Measurements from ENCODE around the gene ZSCAN9. TPM values are rescaled to one million over a fixed set of nuclear protein-coding genes. Genes with fewer than 3 reads are reported as not detected.

Gene ZSCAN9
- total and polyA plus RNA-seq, 2 of the 13 experiments (the other 11 are each of a cell fraction or from before 2014, with no cell fraction given), result 14.6 to 17.8 TPM

- TF ChIP-seq, protein P1, sequence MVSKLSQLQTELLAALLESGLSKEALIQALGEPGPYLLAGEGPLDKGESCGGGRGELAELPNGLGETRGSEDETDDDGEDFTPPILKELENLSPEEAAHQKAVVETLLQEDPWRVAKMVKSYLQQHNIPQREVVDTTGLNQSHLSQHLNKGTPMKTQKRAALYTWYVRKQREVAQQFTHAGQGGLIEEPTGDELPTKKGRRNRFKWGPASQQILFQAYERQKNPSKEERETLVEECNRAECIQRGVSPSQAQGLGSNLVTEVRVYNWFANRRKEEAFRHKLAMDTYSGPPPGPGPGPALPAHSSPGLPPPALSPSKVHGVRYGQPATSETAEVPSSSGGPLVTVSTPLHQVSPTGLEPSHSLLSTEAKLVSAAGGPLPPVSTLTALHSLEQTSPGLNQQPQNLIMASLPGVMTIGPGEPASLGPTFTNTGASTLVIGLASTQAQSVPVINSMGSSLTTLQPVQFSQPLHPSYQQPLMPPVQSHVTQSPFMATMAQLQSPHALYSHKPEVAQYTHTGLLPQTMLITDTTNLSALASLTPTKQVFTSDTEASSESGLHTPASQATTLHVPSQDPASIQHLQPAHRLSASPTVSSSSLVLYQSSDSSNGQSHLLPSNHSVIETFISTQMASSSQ (IDR thresholded peaks at IDR 0.05; ENCODE audit: low read depth), result no peak
- TF ChIP-seq, protein P1 (CRISPR knock-in tag; IDR thresholded peaks at IDR 0.05; ENCODE audit: borderline replicate concordance), result peak; percentile 35; the same call in 1 of the 2 replicates
- TF ChIP-seq ZNF781 (CRISPR knock-in tag; IDR thresholded peaks at IDR 0.05; ENCODE audit: borderline replicate concordance, not compliant biosample characterization) (peak; percentile 92), FOXC1 (CRISPR knock-in tag; IDR thresholded peaks at IDR 0.05; ENCODE audit: borderline replicate concordance) (peak; percentile 72; the same call in 1 of the 2 replicates), CHD2 (IDR thresholded peaks at IDR 0.05; ENCODE audit: low read depth, low read length) (no peak), ZNF263 (CRISPR knock-in tag; IDR thresholded peaks at IDR 0.05) (peak; percentile 66; the same call in 1 of the 2 replicates), ZBTB7A (CRISPR knock-in tag; IDR thresholded peaks at IDR 0.05) (no peak), RBM22 (optimal IDR thresholded peaks at IDR 0.05; ENCODE audit: low read length) (no peak), ZNF567 (CRISPR knock-in tag; IDR thresholded peaks at IDR 0.05; ENCODE audit: borderline replicate concordance) (no peak), CENPX (CRISPR knock-in tag; IDR thresholded peaks at IDR 0.05) (no peak), PHF20 (CRISPR knock-in tag; IDR thresholded peaks at IDR 0.05) (peak; percentile 90), ZNF430 (CRISPR knock-in tag; IDR thresholded peaks at IDR 0.05) (peak; percentile 79; the same call in 1 of the 2 replicates), ZNF10 (CRISPR knock-in tag; IDR thresholded peaks at IDR 0.05; ENCODE audit: borderline replicate concordance, low read depth) (no peak), ZNF33A (CRISPR knock-in tag; IDR thresholded peaks at IDR 0.05; ENCODE audit: borderline replicate concordance) (peak; percentile 72; the same call in 1 of the 2 replicates), MAFG (CRISPR knock-in tag; IDR thresholded peaks at IDR 0.05) (no peak), ZNF749 (CRISPR knock-in tag; IDR thresholded peaks at IDR 0.05; ENCODE audit: borderline replicate concordance) (no peak), ZBTB20 (CRISPR knock-in tag; IDR thresholded peaks at IDR 0.05; ENCODE audit: borderline replicate concordance, low read depth) (0 out of 2 replicates have a peak, but pooled peaks have one; percentile 22), PRDM15 (CRISPR knock-in tag; IDR thresholded peaks at IDR 0.05) (no peak), CHD4 (IDR thresholded peaks at IDR 0.05; ENCODE audit: borderline replicate concordance, low read length) (no peak)
- TF ChIP-seq, protein P2, sequence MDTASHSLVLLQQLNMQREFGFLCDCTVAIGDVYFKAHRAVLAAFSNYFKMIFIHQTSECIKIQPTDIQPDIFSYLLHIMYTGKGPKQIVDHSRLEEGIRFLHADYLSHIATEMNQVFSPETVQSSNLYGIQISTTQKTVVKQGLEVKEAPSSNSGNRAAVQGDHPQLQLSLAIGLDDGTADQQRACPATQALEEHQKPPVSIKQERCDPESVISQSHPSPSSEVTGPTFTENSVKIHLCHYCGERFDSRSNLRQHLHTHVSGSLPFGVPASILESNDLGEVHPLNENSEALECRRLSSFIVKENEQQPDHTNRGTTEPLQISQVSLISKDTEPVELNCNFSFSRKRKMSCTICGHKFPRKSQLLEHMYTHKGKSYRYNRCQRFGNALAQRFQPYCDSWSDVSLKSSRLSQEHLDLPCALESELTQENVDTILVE (CRISPR knock-in tag; IDR thresholded peaks at IDR 0.05), result no peak
These were observed 56.4 kb downstream of the ZSCAN9 start, which contains the start of gene PGBD1 (continued) for GRCh38 chr6:28281288-28282064.
